Kidney (tissue), 14 donors: ENCODE results near the gene ANKRD27. TPM values are rescaled to one million over a fixed set of nuclear protein-coding genes. Genes with fewer than 3 reads are reported as not detected.

Experiments used
- DNase-seq, 5 donors: peaks; one replicate each; pipeline ENCODE4 v3.0.0-alpha.2; 2013 to 2020
- FAIRE-seq: peaks from 2 replicates; lab custom pipeline; 2012; peaks lifted over from hg19 to GRCh38; lab: Jason Lieb, UNC
- H3K27ac ChIP-seq, 2 donors: one replicate each; pipeline ENCODE4 v1.7.0; 2013; ENCODE audit warnings: low read depth in 2 of 2, low read length in 2 of 2, inconsistent platforms in 1 of 2
- H3K27me3 ChIP-seq: one replicate; pipeline ENCODE4 v1.7.1; 2013; ENCODE audit warnings: low read length, inconsistent platforms; ENCODE audit not compliant: control insufficient read depth, insufficient read depth
- H3K36me3 ChIP-seq, 3 donors: one replicate each; pipeline versions ENCODE4 v1.7.0 to v1.7.1; 2013; ENCODE audit warnings: low read length in 3 of 3, control low read depth in 1 of 3, inconsistent platforms in 1 of 3; ENCODE audit not compliant: insufficient read depth in 3 of 3, control insufficient read depth in 2 of 3
- H3K4me1 ChIP-seq, 3 donors: one replicate each; pipeline versions ENCODE4 v1.7.0 to v1.7.1; 2013; ENCODE audit warnings: low read length in 3 of 3, inconsistent platforms in 1 of 3, low read depth in 1 of 3; ENCODE audit not compliant: control insufficient read depth in 2 of 3, insufficient read depth in 2 of 3
- H3K4me3 ChIP-seq, 3 donors: one replicate each; pipeline versions ENCODE4 v1.7.0 to v1.8.1; 2013; ENCODE audit warnings: low read length in 3 of 3, control low read depth in 1 of 3, inconsistent platforms in 1 of 3
- H3K9ac ChIP-seq, 3 donors: one replicate each; pipeline versions ENCODE4 v1.7.0 to v1.7.1; 2013; ENCODE audit warnings: low read length in 3 of 3, control low read depth in 1 of 3, inconsistent platforms in 1 of 3
- H3K9me3 ChIP-seq, 3 donors: one replicate each; pipeline versions ENCODE4 v1.7.0 to v1.7.1; 2013; ENCODE audit warnings: low read length in 3 of 3, control low read depth in 1 of 3, inconsistent platforms in 1 of 3; ENCODE audit not compliant: control insufficient read depth in 2 of 3, insufficient read depth in 1 of 3
- CTCF ChIP-seq: IDR thresholded peaks from 3 replicates; pipeline ENCODE4 v1.5.1; 2012; ENCODE audit warnings: mild to moderate bottlenecking, moderate library complexity, borderline replicate concordance; ENCODE audit not compliant: insufficient read depth; ENCODE audit errors: extremely low read depth
- intact Hi-C: fragments of 100-400 bp; cut with DNase I; formaldehyde crosslinking; loops from one replicate; pipeline ENCODE4 v1.11.1; 2022
- polyA plus RNA-seq: library from polyadenylated mRNA; stranded (reverse); fragments of 350-450 nt; fragmentation: Illumina TruSeq; extraction: RNeasy Lipid Tissue Mini Kit (QIAGEN cat#74804); gene quantifications from one replicate; pipeline ENCODE4 v1.2.3, GENCODE V29; 2014; ENCODE audit warnings: low read depth, low replicate concordance; ENCODE audit not compliant: insufficient read depth
- total RNA-seq: library from RNA; stranded (reverse); fragmentation: NEBNext Ultra II Directional; extraction: Animal tissue kit (Norgen Biotek cat#: 25700); gene quantifications from one replicate; pipeline ENCODE4 v1.2.1, GENCODE V29; 2021
- donor health status: control.
- donor health status: control.
- donor health status: control.
- donor health status: control.
- donor health status: control.
- donor health status: DM: yes; HTN: yes; CAD: no.
- donor health status: Normal renal cell carcinoma (clear cell type).

Gene ANKRD27
- total and polyA plus RNA-seq, 2 donors from 2014 or later, result 9.3 to 29.8 TPM

GRCh38 chr19:32622002-32622401 lies 53.0 kb downstream of the ANKRD27 start:
- Histone ChIP-seq H3K4me1 (no peaks in the 10 kb centered on the region), H3K36me3 (peaks cover 2 to 16% (median 14%) of the 10 kb centered on the region in 3 donors), H3K27me3 (no peaks in the 10 kb centered on the region), H3K4me3 (no peak overlapping the region), H3K9me3 (no peaks in the 10 kb centered on the region), H3K27ac (no peak overlapping the region), H3K9ac (no peak overlapping the region)
- intact Hi-C loops, result no loop called here
- TF ChIP-seq CTCF, result no peak
- FAIRE-seq (no peak), DNase-seq (no peak)

- H3K4me1 ChIP-seq, result no peaks in the 10 kb centered on the region
- no peak overlapping the region for H3K9ac ChIP-seq
- TF ChIP-seq CTCF, result no peak
- no peak for FAIRE-seq
- peaks cover 2 to 32% (median 26%) of the 10 kb centered on the region in 3 donors for H3K36me3 ChIP-seq
- DNase-seq, result no peak
- intact Hi-C loops, result no loop called here
- no peak overlapping the region for H3K27ac ChIP-seq
- no peaks in the 10 kb centered on the region for H3K27me3 ChIP-seq
- H3K4me3 ChIP-seq, result no peak overlapping the region
- H3K9me3 ChIP-seq, result no peaks in the 10 kb centered on the region
Observed at GRCh38 chr19:32619051-32619685, 55.8 kb downstream of the ANKRD27 start.

- intact Hi-C loops, result no loop called here
- Histone ChIP-seq H3K36me3 (peaks cover 0 to 27% (median 21%) of the 10 kb centered on the region in 3 donors), H3K9ac (no peak overlapping the region), H3K4me3 (no peak overlapping the region), H3K4me1 (no peaks in the 10 kb centered on the region), H3K27me3 (no peaks in the 10 kb centered on the region), H3K27ac (no peak overlapping the region), H3K9me3 (no peaks in the 10 kb centered on the region)
- TF ChIP-seq CTCF, result no peak
- FAIRE-seq (no peak), DNase-seq (no peak)
Observed at GRCh38 chr19:32615569-32615968, 59.4 kb downstream of the ANKRD27 start.
